ENCODE data around the gene KRT77.

- TF ChIP-seq CTCF (IDR thresholded peaks at IDR 0.05), result no peak
- no peak for TF ChIP-seq POLR2A (IDR thresholded peaks at IDR 0.05)
Measured at GRCh38 chr12:52724384-52724783, 21.1 kb upstream of the KRT77 start.
